Breast epithelium (tissue), 3 donors: ENCODE data around the gene KCNN3.

Source experiments
- POLR2A ChIP-seq: fragments of 450-650 bp; IDR thresholded peaks from one replicate; pipeline ENCODE4 v1.6.1; 2016; ENCODE audit warnings: antibody characterized with exemption, mild to moderate bottlenecking, moderate library complexity
- POLR2AphosphoS5 ChIP-seq, 3 donors: sonication (generic); formaldehyde crosslinking; IDR thresholded peaks; one replicate each; pipeline ENCODE4 v1.6.1; 2017; ENCODE audit warnings: antibody characterized with exemption in 3 of 3
- TF ChIP-seq, protein P1 (sequence below), 3 donors: fragments of 450-650 bp; IDR thresholded peaks; one replicate each; pipeline ENCODE4 v1.5.1; 2016 to 2017; ENCODE audit warnings: antibody characterized with exemption in 3 of 3, mild to moderate bottlenecking in 3 of 3, moderate library complexity in 3 of 3

DNA sequence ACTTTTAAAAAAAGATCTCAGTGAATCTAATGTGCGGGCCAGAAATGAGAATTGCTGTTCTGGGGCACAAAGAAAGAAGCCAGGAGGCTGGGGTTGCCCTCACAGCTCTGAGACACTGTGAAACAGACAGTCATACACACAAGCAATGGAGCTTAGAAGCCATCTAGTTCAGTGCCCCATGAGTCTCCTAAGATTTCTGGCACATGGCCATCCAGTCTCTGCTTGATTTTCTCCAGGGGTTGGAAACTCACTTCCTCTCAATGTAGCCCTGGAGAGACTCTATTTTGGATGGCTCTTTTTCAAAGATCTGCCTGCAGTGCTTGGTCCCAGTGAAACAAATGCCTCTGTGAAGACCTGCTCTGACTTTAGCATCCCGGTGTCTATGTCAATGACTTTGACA is 38.6 kb downstream of the KCNN3 start:
- TF ChIP-seq, protein P1, sequence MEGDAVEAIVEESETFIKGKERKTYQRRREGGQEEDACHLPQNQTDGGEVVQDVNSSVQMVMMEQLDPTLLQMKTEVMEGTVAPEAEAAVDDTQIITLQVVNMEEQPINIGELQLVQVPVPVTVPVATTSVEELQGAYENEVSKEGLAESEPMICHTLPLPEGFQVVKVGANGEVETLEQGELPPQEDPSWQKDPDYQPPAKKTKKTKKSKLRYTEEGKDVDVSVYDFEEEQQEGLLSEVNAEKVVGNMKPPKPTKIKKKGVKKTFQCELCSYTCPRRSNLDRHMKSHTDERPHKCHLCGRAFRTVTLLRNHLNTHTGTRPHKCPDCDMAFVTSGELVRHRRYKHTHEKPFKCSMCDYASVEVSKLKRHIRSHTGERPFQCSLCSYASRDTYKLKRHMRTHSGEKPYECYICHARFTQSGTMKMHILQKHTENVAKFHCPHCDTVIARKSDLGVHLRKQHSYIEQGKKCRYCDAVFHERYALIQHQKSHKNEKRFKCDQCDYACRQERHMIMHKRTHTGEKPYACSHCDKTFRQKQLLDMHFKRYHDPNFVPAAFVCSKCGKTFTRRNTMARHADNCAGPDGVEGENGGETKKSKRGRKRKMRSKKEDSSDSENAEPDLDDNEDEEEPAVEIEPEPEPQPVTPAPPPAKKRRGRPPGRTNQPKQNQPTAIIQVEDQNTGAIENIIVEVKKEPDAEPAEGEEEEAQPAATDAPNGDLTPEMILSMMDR (IDR thresholded peaks at IDR 0.05) = no peak
- TF ChIP-seq POLR2AphosphoS5 (IDR thresholded peaks at IDR 0.05) = no peak
- no peak for TF ChIP-seq POLR2A
